ELR (cell line): ENCODE results near the gene SYPL1.

Source experiments
- DNase-seq: peaks from one replicate; pipeline ENCODE4 v3.0.0-alpha.2; 2015; ENCODE audit warnings: low read depth

The SYPL1 gene

GRCh38 chr7:106065575-106066500 is 46.3 kb downstream of the SYPL1 start:
- DNase-seq, result no peak

GRCh38 chr7:106064771-106065574 is 47.1 kb downstream of the SYPL1 start:
- peak; percentile 96 for DNase-seq

GRCh38 chr7:106064316-106064715 is 47.8 kb downstream of the SYPL1 start:
- DNase-seq, result no peak

GRCh38 chr7:106063692-106064091 is 48.4 kb downstream of the SYPL1 start:
- DNase-seq, result no peak

- DNase-seq, result no peak
These were observed 49.1 kb downstream of the SYPL1 start for GRCh38 chr7:106063024-106063423.

- no peak for DNase-seq
These were observed 49.6 kb downstream of the SYPL1 start for GRCh38 chr7:106062521-106062931.

- no peak for DNase-seq
These were observed 50.1 kb downstream of the SYPL1 start for GRCh38 chr7:106062006-106062405.

- no peak for DNase-seq
These were observed 50.7 kb downstream of the SYPL1 start for GRCh38 chr7:106061301-106061979.

GRCh38 chr7:106060394-106060920 is 51.7 kb downstream of the SYPL1 start:
- no peak for DNase-seq

GRCh38 chr7:106059556-106059955 is 52.6 kb downstream of the SYPL1 start:
- DNase-seq, result no peak

GRCh38 chr7:106058928-106059324 is 53.2 kb downstream of the SYPL1 start:
- DNase-seq, result no peak

- no peak for DNase-seq
These were observed 53.9 kb downstream of the SYPL1 start for GRCh38 chr7:106057962-106058927.

GRCh38 chr7:106057204-106057961 is 54.7 kb downstream of the SYPL1 start:
- DNase-seq, result no peak

- DNase-seq, result peak; percentile 72
These were observed 55.5 kb downstream of the SYPL1 start for GRCh38 chr7:106056513-106057203.

- no peak for DNase-seq
These were observed 57.1 kb downstream of the SYPL1 start for GRCh38 chr7:106054971-106055532.

GRCh38 chr7:106054156-106054910 is 57.8 kb downstream of the SYPL1 start:
- no peak for DNase-seq

GRCh38 chr7:106053109-106053508 is 59.0 kb downstream of the SYPL1 start:
- DNase-seq, result no peak

- DNase-seq, result no peak
These were observed 59.4 kb downstream of the SYPL1 start for GRCh38 chr7:106052681-106053080.

GRCh38 chr7:106050746-106051117 is 61.4 kb downstream of the SYPL1 start:
- DNase-seq, result peak; percentile 56
